Stimulated activated CD8-positive, alpha-beta memory T cell treated with anti-CD3 and anti-CD28 coated beads, Interleukin-15, amount 100 ng/mL, for 48 hours (primary cell): ENCODE results near the gene TMPRSS13.
"Not testable (repeated sequence)": the region's sequence is repeated elsewhere in the genome, so short reads cannot be mapped to it uniquely, and the experiment has no call there.

Source experiments
- DNase-seq, 2 donors: peaks; one replicate each; pipeline ENCODE4 v3.0.0-alpha.2; 2020; ENCODE audit warnings: low read depth in 2 of 2

TMPRSS13 gene

GRCh38 chr11:117929142-117929915 lies at the start of gene TMPRSS13:
TMPRSS13 (minus strand) TSS chr11:117929402; CDS start chr11:117929307, 95 bp downstream.
- DNase-seq, result no peak

- no peak for DNase-seq
Observed at GRCh38 chr11:117978991-117979390, 49.8 kb upstream of the TMPRSS13 start.

GRCh38 chr11:117978291-117978910 lies 49.2 kb upstream of the TMPRSS13 start:
- not testable (repeated sequence) for DNase-seq

GRCh38 chr11:117977612-117978264 lies 48.5 kb upstream of the TMPRSS13 start:
- DNase-seq, result not testable (repeated sequence)

GRCh38 chr11:117977029-117977428 lies 47.8 kb upstream of the TMPRSS13 start:
- no peak for DNase-seq

GRCh38 chr11:117976445-117976844 lies 47.2 kb upstream of the TMPRSS13 start:
- DNase-seq, result no peak

GRCh38 chr11:117973503-117973860 lies 44.3 kb upstream of the TMPRSS13 start:
- no peak for DNase-seq

- DNase-seq, result no peak
Observed at GRCh38 chr11:117972629-117973502, 43.7 kb upstream of the TMPRSS13 start.

GRCh38 chr11:117972044-117972443 lies 42.8 kb upstream of the TMPRSS13 start:
- DNase-seq, result no peak

- no peak for DNase-seq
Observed at GRCh38 chr11:117970400-117971024, 41.3 kb upstream of the TMPRSS13 start.

GRCh38 chr11:117969160-117969991 lies 40.2 kb upstream of the TMPRSS13 start:
- DNase-seq, result no peak

- no peak for DNase-seq
Observed at GRCh38 chr11:117966908-117967307, 37.7 kb upstream of the TMPRSS13 start.

- DNase-seq, result no peak
Observed at GRCh38 chr11:117962826-117963225, 33.6 kb upstream of the TMPRSS13 start.

GRCh38 chr11:117961896-117962295 lies 32.7 kb upstream of the TMPRSS13 start:
- DNase-seq, result no peak

- no peak for DNase-seq
Observed at GRCh38 chr11:117960406-117960805, 31.2 kb upstream of the TMPRSS13 start.

- DNase-seq, result no peak
Observed at GRCh38 chr11:117959438-117960149, 30.4 kb upstream of the TMPRSS13 start.

GRCh38 chr11:117958949-117959348 lies 29.7 kb upstream of the TMPRSS13 start:
- DNase-seq, result no peak

- no peak for DNase-seq
Observed at GRCh38 chr11:117953024-117953671, 23.9 kb upstream of the TMPRSS13 start.
